ENCODE data around the gene NLGN1.
"Not testable (repeated sequence)": the region's sequence is repeated elsewhere in the genome, so short reads cannot be mapped to it uniquely, and the experiment has no call there.

The NLGN1 gene

GRCh38 chr3:173556546-173556945, 159.0 kb downstream of the NLGN1 start:
- DNase-seq (ENCODE audit: low spot score) = no peak

- DNase-seq (ENCODE audit: low spot score) = no peak
These were observed 170.5 kb downstream of the NLGN1 start for GRCh38 chr3:173567997-173568396.

- no peak for DNase-seq (ENCODE audit: low spot score)
These were observed 171.1 kb downstream of the NLGN1 start for GRCh38 chr3:173568623-173569022.

- no peak for DNase-seq (ENCODE audit: low spot score)
These were observed 186.0 kb downstream of the NLGN1 start for GRCh38 chr3:173583496-173583895.

- no peak for DNase-seq (ENCODE audit: low spot score)
These were observed 186.7 kb downstream of the NLGN1 start for GRCh38 chr3:173584093-173584837.

GRCh38 chr3:173584838-173585831, 187.6 kb downstream of the NLGN1 start:
- no peak for DNase-seq (ENCODE audit: low spot score)

- DNase-seq (ENCODE audit: low spot score) = no peak
These were observed 188.6 kb downstream of the NLGN1 start for GRCh38 chr3:173586166-173586565.

GRCh38 chr3:173587055-173587454, 189.5 kb downstream of the NLGN1 start:
- DNase-seq (ENCODE audit: low spot score) = no peak

GRCh38 chr3:173588556-173588955, 191.0 kb downstream of the NLGN1 start:
- no peak for DNase-seq (ENCODE audit: low spot score)

GRCh38 chr3:173589116-173589515, 191.6 kb downstream of the NLGN1 start:
- no peak for DNase-seq (ENCODE audit: low spot score)

GRCh38 chr3:173591401-173591800, 193.9 kb downstream of the NLGN1 start:
- no peak for DNase-seq (ENCODE audit: low spot score)

- not testable (repeated sequence) for DNase-seq (ENCODE audit: low spot score)
These were observed 197.3 kb downstream of the NLGN1 start for GRCh38 chr3:173594881-173595280.

- no peak for DNase-seq (ENCODE audit: low spot score)
These were observed 202.1 kb downstream of the NLGN1 start for GRCh38 chr3:173599673-173600072.

GRCh38 chr3:173614522-173614921, 217.0 kb downstream of the NLGN1 start:
- DNase-seq (ENCODE audit: low spot score) = no peak

GRCh38 chr3:173615661-173616060, 218.1 kb downstream of the NLGN1 start:
- DNase-seq (ENCODE audit: low spot score) = no peak

- no peak for DNase-seq (ENCODE audit: low spot score)
These were observed 219.9 kb downstream of the NLGN1 start for GRCh38 chr3:173617490-173617889.

GRCh38 chr3:173618148-173618547, 220.6 kb downstream of the NLGN1 start:
- DNase-seq (ENCODE audit: low spot score) = no peak

- no peak for DNase-seq (ENCODE audit: low spot score)
These were observed 221.2 kb downstream of the NLGN1 start for GRCh38 chr3:173618703-173619102.

GRCh38 chr3:173622166-173622565, 224.6 kb downstream of the NLGN1 start:
- DNase-seq (ENCODE audit: low spot score) = no peak

- no peak for DNase-seq (ENCODE audit: low spot score)
These were observed 226.5 kb downstream of the NLGN1 start for GRCh38 chr3:173624086-173624485.

- DNase-seq (ENCODE audit: low spot score) = no peak
These were observed 233.3 kb downstream of the NLGN1 start for GRCh38 chr3:173630849-173631248.

GRCh38 chr3:173632945-173633344, 235.4 kb downstream of the NLGN1 start:
- no peak for DNase-seq (ENCODE audit: low spot score)

- no peak for DNase-seq (ENCODE audit: low spot score)
These were observed 238.3 kb downstream of the NLGN1 start for GRCh38 chr3:173635826-173636225.

Measured in CD4-positive, alpha-beta T cell treated with Interleukin-2 at 100 ng/mL for 4 hours (primary cell).